NCI-H2227 (cell line): Measurements from ENCODE around the gene NRAP.

Experiments used
- DNase-seq: peaks from one replicate; lab custom pipeline; 2025; ENCODE audit not compliant: unreplicated experiment; lab: John Stamatoyannopoulos, UW

NRAP gene

GRCh38 chr10:113644185-113645120 is 19.4 kb downstream of the NRAP start:
- no peak for DNase-seq

- DNase-seq = no peak
Observed at GRCh38 chr10:113643183-113643582, 20.7 kb downstream of the NRAP start.

GRCh38 chr10:113641702-113642101 is 22.1 kb downstream of the NRAP start:
- DNase-seq = no peak

- DNase-seq = no peak
Observed at GRCh38 chr10:113639966-113640365, 23.9 kb downstream of the NRAP start.

GRCh38 chr10:113631684-113632367 is 32.0 kb downstream of the NRAP start:
- DNase-seq = no peak

- DNase-seq = no peak
Observed at GRCh38 chr10:113630929-113631533, 32.8 kb downstream of the NRAP start.

GRCh38 chr10:113628607-113629153 is 35.2 kb downstream of the NRAP start:
- DNase-seq = no peak

GRCh38 chr10:113627836-113628235 is 36.0 kb downstream of the NRAP start:
- no peak for DNase-seq

- DNase-seq = no peak
Observed at GRCh38 chr10:113626809-113627355, 37.0 kb downstream of the NRAP start.

- no peak for DNase-seq
Observed at GRCh38 chr10:113625461-113626186, 38.2 kb downstream of the NRAP start.

GRCh38 chr10:113622831-113623230 is 41.0 kb downstream of the NRAP start:
- no peak for DNase-seq

- no peak for DNase-seq
Observed at GRCh38 chr10:113621799-113622198, 42.0 kb downstream of the NRAP start.

GRCh38 chr10:113620936-113621335 is 42.9 kb downstream of the NRAP start:
- DNase-seq = peak; percentile 42

- peak; percentile 54 for DNase-seq
Observed at GRCh38 chr10:113620511-113620910, 43.3 kb downstream of the NRAP start.

- DNase-seq = no peak
Observed at GRCh38 chr10:113619401-113619800, 44.4 kb downstream of the NRAP start.

- DNase-seq = no peak
Observed at GRCh38 chr10:113618338-113618737, 45.5 kb downstream of the NRAP start.

- no peak for DNase-seq
Observed at GRCh38 chr10:113617086-113617485, 46.8 kb downstream of the NRAP start.

- peak; percentile 2 for DNase-seq
Observed at GRCh38 chr10:113616244-113617074, 47.4 kb downstream of the NRAP start.

- no peak for DNase-seq
Observed at GRCh38 chr10:113613977-113614690, 49.7 kb downstream of the NRAP start.
